Spleen (tissue), 7 donors: ENCODE data around the gene ABCA2.

Source experiments
- POLR2A ChIP-seq, 3 donors: fragments of 450-650 bp; IDR thresholded peaks; one replicate each; pipeline ENCODE4 v1.5.1; 2017; ENCODE audit warnings: antibody characterized with exemption in 3 of 3, mild to moderate bottlenecking in 1 of 3
- TF ChIP-seq, protein P1 (sequence below), 11 experiments: fragments of 200-600 bp in 7 of 11; fragments of 450-650 bp in 4 of 11; sonication (generic) in 4 of 11; IDR thresholded peaks in 8 of 11; conservative IDR thresholded peaks in 3 of 11; 1 replicate in 7 of 11; 2 replicates in 4 of 11; pipeline versions ENCODE4 v1.4.0 to v1.8.0; 2016 to 2021; ENCODE audit warnings: antibody characterized with exemption in 11 of 11, inconsistent platforms in 4 of 11, mild to moderate bottlenecking in 1 of 11
- donor health status: DM: no; HTN: no; CAD: no; lungs with moderate emphysema.
- donor health status: DM: no; HTN: no; CAD: no.
- donor health status: DM: no; HTN: no; CAD: no.

DNA sequence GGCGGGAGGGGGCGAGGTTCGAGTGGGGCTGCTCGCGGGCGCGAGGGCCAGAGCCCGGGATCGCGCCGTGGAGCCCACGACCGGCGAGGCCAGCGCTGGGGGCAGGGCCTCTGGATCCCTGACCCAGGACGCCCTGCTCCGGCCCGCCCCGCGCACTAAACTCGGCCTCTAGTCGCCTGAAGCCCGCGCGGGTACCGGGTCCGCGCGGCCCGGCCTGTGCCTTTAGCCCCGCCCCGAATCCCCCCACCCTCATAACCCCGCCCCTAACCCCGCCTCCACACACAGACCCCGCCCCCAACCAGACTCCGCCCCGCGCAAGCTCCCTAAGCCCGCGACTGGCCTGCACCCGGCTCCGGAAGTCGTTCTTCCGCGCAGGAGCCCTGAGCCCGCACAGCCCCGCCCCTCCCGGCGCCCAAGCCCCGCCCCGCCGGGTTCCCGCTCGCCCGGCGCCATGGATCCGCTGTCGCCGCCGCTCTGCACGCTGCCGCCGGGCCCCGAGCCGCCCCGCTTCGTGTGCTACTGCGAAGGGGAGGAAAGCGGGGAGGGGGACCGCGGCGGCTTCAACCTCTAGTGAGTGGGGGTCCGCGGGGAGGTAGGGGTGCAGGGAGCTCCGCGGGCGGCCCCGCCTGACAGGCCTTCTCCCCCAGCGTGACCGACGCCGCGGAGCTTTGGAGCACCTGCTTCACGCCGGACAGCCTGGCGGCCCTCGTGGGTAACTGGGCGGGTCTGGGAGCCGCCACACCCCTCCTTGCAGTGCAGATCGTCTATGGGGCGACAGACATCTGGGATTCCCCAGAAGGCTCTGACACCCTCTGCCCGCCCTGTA, 35.8 kb downstream of the ABCA2 start, which contains the start of gene PAXX:
- TF ChIP-seq, protein P1, sequence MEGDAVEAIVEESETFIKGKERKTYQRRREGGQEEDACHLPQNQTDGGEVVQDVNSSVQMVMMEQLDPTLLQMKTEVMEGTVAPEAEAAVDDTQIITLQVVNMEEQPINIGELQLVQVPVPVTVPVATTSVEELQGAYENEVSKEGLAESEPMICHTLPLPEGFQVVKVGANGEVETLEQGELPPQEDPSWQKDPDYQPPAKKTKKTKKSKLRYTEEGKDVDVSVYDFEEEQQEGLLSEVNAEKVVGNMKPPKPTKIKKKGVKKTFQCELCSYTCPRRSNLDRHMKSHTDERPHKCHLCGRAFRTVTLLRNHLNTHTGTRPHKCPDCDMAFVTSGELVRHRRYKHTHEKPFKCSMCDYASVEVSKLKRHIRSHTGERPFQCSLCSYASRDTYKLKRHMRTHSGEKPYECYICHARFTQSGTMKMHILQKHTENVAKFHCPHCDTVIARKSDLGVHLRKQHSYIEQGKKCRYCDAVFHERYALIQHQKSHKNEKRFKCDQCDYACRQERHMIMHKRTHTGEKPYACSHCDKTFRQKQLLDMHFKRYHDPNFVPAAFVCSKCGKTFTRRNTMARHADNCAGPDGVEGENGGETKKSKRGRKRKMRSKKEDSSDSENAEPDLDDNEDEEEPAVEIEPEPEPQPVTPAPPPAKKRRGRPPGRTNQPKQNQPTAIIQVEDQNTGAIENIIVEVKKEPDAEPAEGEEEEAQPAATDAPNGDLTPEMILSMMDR (IDR thresholded peaks at IDR 0.05 in 8 of 11, conservative IDR thresholded peaks at IDR 0.05 in 3 of 11) = no peak
- TF ChIP-seq POLR2A (IDR thresholded peaks at IDR 0.05) = peak in 1 of 3 donors; percentile 46
